Esophagus muscularis mucosa (tissue), 4 donors: ENCODE measurements around the gene PTPRD. TPM values are rescaled to one million over a fixed set of nuclear protein-coding genes. Genes with fewer than 3 reads are reported as not detected.

Experiments
- DNase-seq: peaks from one replicate; pipeline ENCODE4 v3.0.0-alpha.2; 2017; ENCODE audit errors: extremely low spot score
- H3K27ac ChIP-seq, 4 donors: fragments of 200-600 bp; sonication (generic); replicated peaks in 1 of 4; 1 replicate in 3 of 4; 2 replicates in 1 of 4; pipeline ENCODE4 v1.5.1; 2016 to 2019; ENCODE audit warnings: mild to moderate bottlenecking in 1 of 4
- H3K27me3 ChIP-seq, 4 donors: fragments of 200-600 bp; sonication (generic); one replicate each; pipeline versions ENCODE4 v1.5.1 to v1.6.0; 2016 to 2019
- H3K36me3 ChIP-seq, 4 donors: fragments of 200-600 bp; sonication (generic); one replicate each; pipeline ENCODE4 v1.5.1; 2016 to 2019
- H3K4me1 ChIP-seq, 4 donors: fragments of 200-600 bp; sonication (generic); one replicate each; pipeline ENCODE4 v1.5.1; 2016 to 2019
- H3K4me3 ChIP-seq, 4 donors: fragments of 200-600 bp; sonication (generic); 1 replicate in 2 of 4; 2 replicates in 2 of 4; pipeline ENCODE4 v1.5.1; 2016 to 2019; ENCODE audit warnings: mild to moderate bottlenecking in 4 of 4, moderate library complexity in 1 of 4
- H3K9me3 ChIP-seq, 4 donors: fragments of 200-600 bp; sonication (generic); 1 replicate in 3 of 4; 2 replicates in 1 of 4; pipeline ENCODE4 v1.5.1; 2016 to 2019
- CTCF ChIP-seq, 3 experiments: fragments of 200-600 bp in 2 of 3; fragments of 450-650 bp in 1 of 3; sonication (generic) in 2 of 3; IDR thresholded peaks; one replicate each; pipeline ENCODE4 v1.5.1; 2017 to 2019; ENCODE audit warnings: antibody characterized with exemption in 3 of 3, mild to moderate bottlenecking in 2 of 3, moderate library complexity in 1 of 3
- EP300 ChIP-seq: sonication (generic); formaldehyde crosslinking; IDR thresholded peaks from one replicate; pipeline ENCODE4 v1.6.1; 2017; ENCODE audit warnings: antibody characterized with exemption
- POLR2A ChIP-seq: fragments of 450-650 bp; IDR thresholded peaks from one replicate; pipeline ENCODE4 v1.6.1; 2017; ENCODE audit warnings: antibody characterized with exemption, moderate library complexity, mild to moderate bottlenecking, low read depth
- POLR2AphosphoS5 ChIP-seq, 2 donors: sonication (generic); formaldehyde crosslinking; IDR thresholded peaks; one replicate each; pipeline ENCODE4 v1.6.1; 2017; ENCODE audit warnings: antibody characterized with exemption in 2 of 2
- WGBS: methylation state at CpG from one replicate; pipeline ENCODE4 v1.1.5; 2018; 5-methylcytosine and 5-hydroxymethylcytosine counted together
- intact Hi-C: fragments of 100-400 bp; cut with DNase I; formaldehyde crosslinking; loops from one replicate; pipeline ENCODE4 v1.15.1; 2023
- total RNA-seq, 4 donors: library from RNA; depleted of rRNA; stranded (reverse); fragments of >200 nt; gene quantifications; one replicate each; pipeline versions ENCODE4 v1.1.0 to v1.2.1, GENCODE V29; 2016

PTPRD gene
- total RNA-seq, 4 donors from 2014 or later, result 4.1 to 6.6 (median 5.0) TPM

GRCh38 chr9:8649160-8649559 is 1963.6 kb downstream of the PTPRD start:
- Histone ChIP-seq H3K27me3 (no peaks in the 10 kb centered on the region), H3K36me3 (no peaks in the 10 kb centered on the region), H3K27ac (no peak overlapping the region), H3K9me3 (no peaks in the 10 kb centered on the region), H3K4me3 (no peak overlapping the region), H3K4me1 (peaks cover 0 to 8% (median 3%) of the 10 kb centered on the region in 4 donors)
- 63% methylated on average over 2 of the region's 2 CpGs for WGBS
- DNase-seq, result no peak
- TF ChIP-seq POLR2AphosphoS5 (IDR thresholded peaks at IDR 0.05), result no peak
- intact Hi-C loops, result no loop called here

- Histone ChIP-seq H3K9me3 (no peaks in the 10 kb centered on the region), H3K36me3 (no peaks in the 10 kb centered on the region), H3K27me3 (no peaks in the 10 kb centered on the region), H3K4me3 (no peak overlapping the region), H3K4me1 (peaks cover 0 to 8% (median 3%) of the 10 kb centered on the region in 4 donors), H3K27ac (no peak overlapping the region)
- no peak for TF ChIP-seq POLR2A
- TF ChIP-seq CTCF (IDR thresholded peaks at IDR 0.05), result no peak
- TF ChIP-seq EP300, result no peak
- no peak for TF ChIP-seq POLR2AphosphoS5 (IDR thresholded peaks at IDR 0.05)
- intact Hi-C loops, result no loop called here
- 73% methylated on average over 2 of the region's 2 CpGs for WGBS
- DNase-seq, result no peak
Observed at GRCh38 chr9:8648271-8648845, 1964.4 kb downstream of the PTPRD start.

- WGBS, result 86% methylated on average over 6 of the region's 6 CpGs
- TF ChIP-seq CTCF (IDR thresholded peaks at IDR 0.05) (no peak), EP300 (no peak), POLR2AphosphoS5 (IDR thresholded peaks at IDR 0.05) (no peak), POLR2A (no peak)
- no peak for DNase-seq
- H3K9me3 ChIP-seq, result no peaks in the 10 kb centered on the region
- intact Hi-C loops, result no loop called here
- H3K27ac ChIP-seq, result no peak overlapping the region
- no peaks in the 10 kb centered on the region for H3K36me3 ChIP-seq
- no peaks in the 10 kb centered on the region for H3K27me3 ChIP-seq
- no peak overlapping the region for H3K4me3 ChIP-seq
- peaks cover 0 to 8% (median 3%) of the 10 kb centered on the region in 4 donors for H3K4me1 ChIP-seq
Observed at GRCh38 chr9:8647824-8648223, 1965.0 kb downstream of the PTPRD start.

- Histone ChIP-seq H3K9me3 (no peaks in the 10 kb centered on the region), H3K36me3 (no peaks in the 10 kb centered on the region), H3K4me3 (no peak overlapping the region), H3K27me3 (no peaks in the 10 kb centered on the region), H3K27ac (no peak overlapping the region), H3K4me1 (no peaks in the 10 kb centered on the region)
- no peak for TF ChIP-seq POLR2A
- no peak for TF ChIP-seq POLR2AphosphoS5 (IDR thresholded peaks at IDR 0.05)
- no peak for TF ChIP-seq EP300
- no peak for TF ChIP-seq CTCF (IDR thresholded peaks at IDR 0.05)
- intact Hi-C loops, result no loop called here
- DNase-seq, result no peak
- 95% methylated on average over 10 of the region's 10 CpGs for WGBS
Observed at GRCh38 chr9:8644571-8644970, 1968.2 kb downstream of the PTPRD start.

- TF ChIP-seq POLR2A (no peak), EP300 (no peak), CTCF (IDR thresholded peaks at IDR 0.05) (no peak), POLR2AphosphoS5 (IDR thresholded peaks at IDR 0.05) (no peak)
Observed at GRCh38 chr9:8643896-8644295, 1968.9 kb downstream of the PTPRD start.

More at GRCh38 chr9:8643896-8644295, 1968.9 kb downstream of the PTPRD start:
- intact Hi-C loops, result no loop called here
- Histone ChIP-seq H3K27ac (no peak overlapping the region), H3K9me3 (no peaks in the 10 kb centered on the region), H3K4me3 (no peak overlapping the region), H3K36me3 (no peaks in the 10 kb centered on the region), H3K27me3 (no peaks in the 10 kb centered on the region), H3K4me1 (no peaks in the 10 kb centered on the region)
- WGBS, result 100% methylated on average over 3 of the region's 5 CpGs
- DNase-seq, result no peak
